Measurements from ENCODE around the gene NOL3. TPM values are rescaled to one million over a fixed set of nuclear protein-coding genes. Genes with fewer than 3 reads are reported as not detected.

Gene NOL3
- total and polyA plus RNA-seq, 2 of the 4 experiments (the other 2 are of a cell fraction) = 6.1 to 17.2 TPM

DNA sequence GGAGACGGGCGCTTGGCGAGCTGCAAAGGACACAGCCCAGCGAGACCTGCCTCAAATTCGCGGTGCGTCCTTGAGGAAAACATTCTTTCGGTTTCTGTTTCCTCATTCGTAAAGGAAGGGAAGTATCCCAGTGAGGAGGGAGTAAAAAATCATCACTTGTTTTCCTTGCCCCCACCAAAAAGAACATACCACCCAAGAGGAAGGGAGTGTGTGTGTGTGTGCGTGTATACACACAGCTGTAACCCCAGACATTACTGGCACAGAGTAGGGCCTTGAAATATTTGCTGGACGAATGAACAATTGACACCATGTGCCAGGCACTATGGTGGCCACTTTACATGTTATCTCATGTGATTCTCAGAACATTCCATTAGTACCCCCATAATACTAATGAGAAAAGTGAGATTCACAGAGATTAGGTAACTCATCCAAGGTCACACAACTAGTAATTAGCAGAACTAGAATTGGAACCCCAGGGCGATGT, 15.4 kb downstream of the NOL3 start:
- Histone ChIP-seq H4K8ac (ENCODE audit: low read depth in 2 of 2, low read length in 2 of 2) (no peak overlapping the region), H3K79me1 (ENCODE audit: low read depth in 1 of 2, low read length in 2 of 2) (peaks cover 18 to 20% of the 10 kb centered on the region in 2 experiments), H3K27ac (ENCODE audit: insufficient read depth, low read length) (no peak overlapping the region), H2AFZ (replicated peaks; ENCODE audit: low read length, poor library complexity) (peak overlapping the region; percentile 81), H3K56ac (ENCODE audit: extremely low read depth, insufficient read depth, low read length) (no peak overlapping the region), H2AK9ac (replicated peaks; ENCODE audit: low read depth, low read length, poor library complexity) (peak overlapping the region; percentile 81), H2AK5ac (ENCODE audit: low read depth, low read length) (peak overlapping the region; percentile 11; the same call in 1 of the 2 replicates), H3K4me2 (ENCODE audit: low read depth, low read length) (peak overlapping the region; percentile 56), H3K4me3 (ENCODE audit: insufficient read depth, low read depth, low read length) (no peak overlapping the region; the same call in 1 of the 2 replicates), H3K9me3 (ENCODE audit: control insufficient read depth, insufficient read depth, low read length) (no peaks in the 10 kb centered on the region), H3K36me3 (ENCODE audit: control insufficient read depth, insufficient read depth, low read length) (no peaks in the 10 kb centered on the region), H3K14ac (replicated peaks; ENCODE audit: low read depth, low read length) (peak overlapping the region; percentile 46; the same call in 1 of the 2 replicates), H2BK20ac (ENCODE audit: low read depth, low read length) (no peak overlapping the region), H2BK5ac (ENCODE audit: low read depth, low read length, poor library complexity, severe bottlenecking) (no peak overlapping the region), H3K4me1 (ENCODE audit: control insufficient read depth, insufficient read depth, low read length) (peaks cover 14% of the 10 kb centered on the region), H3K23ac (ENCODE audit: low read depth, low read length) (peak overlapping the region; percentile 60), H3K9me1 (ENCODE audit: insufficient read depth, low read length) (peaks cover 18% of the 10 kb centered on the region), H4K91ac (ENCODE audit: insufficient read depth, low read depth, low read length) (no peak overlapping the region), H3K27me3 (ENCODE audit: control insufficient read depth, insufficient read depth, low read length) (no peaks in the 10 kb centered on the region), H4K5ac (ENCODE audit: low read depth, low read length) (no peak overlapping the region), H3K18ac (ENCODE audit: low read depth, low read length) (no peak overlapping the region), H3K9ac (ENCODE audit: low read depth, low read length) (no peak overlapping the region), H2BK120ac (ENCODE audit: low read depth, low read length) (no peak overlapping the region), H3K4ac (ENCODE audit: low read depth, low read length) (no peak overlapping the region), H4K20me1 (ENCODE audit: insufficient read depth, low read length) (peaks cover 12% of the 10 kb centered on the region), H2BK15ac (ENCODE audit: low read depth, low read length) (no peak overlapping the region)
- in situ Hi-C loops (cut with MboI; ENCODE audit: low sequenced_read_pairs) = no loop called here
- no peak for TF ChIP-seq RFX5 (IDR thresholded peaks at IDR 0.05; ENCODE audit: low read depth, low read length)
- no peak for TF ChIP-seq MAFK (IDR thresholded peaks at IDR 0.05; ENCODE audit: low read depth, low read length)
- no peak for TF ChIP-seq CHD1 (IDR thresholded peaks at IDR 0.05; ENCODE audit: low read depth, low read length)
- TF ChIP-seq, protein P1, sequence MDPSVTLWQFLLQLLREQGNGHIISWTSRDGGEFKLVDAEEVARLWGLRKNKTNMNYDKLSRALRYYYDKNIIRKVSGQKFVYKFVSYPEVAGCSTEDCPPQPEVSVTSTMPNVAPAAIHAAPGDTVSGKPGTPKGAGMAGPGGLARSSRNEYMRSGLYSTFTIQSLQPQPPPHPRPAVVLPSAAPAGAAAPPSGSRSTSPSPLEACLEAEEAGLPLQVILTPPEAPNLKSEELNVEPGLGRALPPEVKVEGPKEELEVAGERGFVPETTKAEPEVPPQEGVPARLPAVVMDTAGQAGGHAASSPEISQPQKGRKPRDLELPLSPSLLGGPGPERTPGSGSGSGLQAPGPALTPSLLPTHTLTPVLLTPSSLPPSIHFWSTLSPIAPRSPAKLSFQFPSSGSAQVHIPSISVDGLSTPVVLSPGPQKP (IDR thresholded peaks at IDR 0.05; ENCODE audit: borderline replicate concordance, low read depth, low read length) = no peak
- TF ChIP-seq POLR2A (IDR thresholded peaks at IDR 0.05; ENCODE audit: low read depth, low read length) = no peak
- no peak for TF ChIP-seq CTCF (conservative IDR thresholded peaks at IDR 0.05; ENCODE audit: low read depth, low read length)
- TF ChIP-seq USF2 (IDR thresholded peaks at IDR 0.05; ENCODE audit: low read depth, low read length) = no peak
- TF ChIP-seq MAZ (IDR thresholded peaks at IDR 0.05; ENCODE audit: borderline replicate concordance, low read depth, low read length) = no peak
- no peak for TF ChIP-seq RAD21 (IDR thresholded peaks at IDR 0.05; ENCODE audit: low read length)
- no peak for TF ChIP-seq FOS (IDR thresholded peaks at IDR 0.05; ENCODE audit: low read depth, low read length)
- no peak for TF ChIP-seq RCOR1 (IDR thresholded peaks at IDR 0.05; ENCODE audit: insufficient replicate concordance, low read length)
- TF ChIP-seq BHLHE40 (IDR thresholded peaks at IDR 0.05; ENCODE audit: low read depth, low read length) = no peak
- TF ChIP-seq SMC3 (IDR thresholded peaks at IDR 0.05; ENCODE audit: low read depth, low read length) = no peak
- TF ChIP-seq MXI1 (IDR thresholded peaks at IDR 0.05; ENCODE audit: borderline replicate concordance, low read depth, low read length) = no peak
- no peak for TF ChIP-seq NFE2L2 (IDR thresholded peaks at IDR 0.05; ENCODE audit: low read depth, low read length)
- no peak for TF ChIP-seq CEBPB (IDR thresholded peaks at IDR 0.05; ENCODE audit: low read depth, low read length)
- dilution Hi-C loops (cut with HindIII; ENCODE audit: low sequenced_read_pairs, unreplicated experiment) = no loop called here
- no peak for DNase-seq
- BruUV-seq (replicated peaks) = no TSS peak
- ChIA-PET CTCF (interaction anchor here (0.9 to 1.5 kb wide), 10 partner anchors 15 to 355 kb away, joined by 3 to 8 read pairs (median 4); partner anchors contain the start of genes B3GNT9, NAE1 and NOL3), POLR2A (ENCODE audit: unreplicated experiment) (no interaction called here)
- ATAC-seq (ENCODE audit: low read depth) = no peak
- WGBS, 2 experiments (ENCODE audit: extremely low coverage in 2 of 2, insufficient read length in 1 of 2) = no CpG with 5 or more reads among the region's 12 CpGs
- intact Hi-C loops (cut with micrococcal nuclease) = loop anchor here (1.0 to 10.0 kb wide), 5 partner anchors 26 to 238 kb away; partner anchors contain the start of genes FBXL8 and TRADD
